GM06990 (cell line): ENCODE results near the gene QTRT2.

Source experiments
- DNase-seq: peaks from one replicate; pipeline ENCODE4 v3.0.0-alpha.2; 2011; ENCODE audit not compliant: insufficient read length; ENCODE audit errors: extremely low read depth
- H3K27me3 ChIP-seq: replicated peaks from 2 replicates; pipeline ENCODE4 v1.6.0; 2011; ENCODE audit warnings: low read length; ENCODE audit not compliant: control insufficient read depth, insufficient read depth
- H3K36me3 ChIP-seq: 2 replicates; pipeline ENCODE4 v1.5.1; 2011; ENCODE audit warnings: low read length; ENCODE audit not compliant: control insufficient read depth, insufficient read depth
- H3K4me3 ChIP-seq: replicated peaks from 2 replicates; pipeline ENCODE4 v1.5.1; 2011; ENCODE audit warnings: low read depth, mild to moderate bottlenecking, control low read depth, low read length
- CTCF ChIP-seq: IDR thresholded peaks from 2 replicates; pipeline ENCODE4 v1.5.1; 2011; ENCODE audit warnings: low read length, control low read depth, mild to moderate bottlenecking, inconsistent platforms; ENCODE audit not compliant: insufficient read depth, poor library complexity, severe bottlenecking

QTRT2 gene

GRCh38 chr3:114089675-114090074 lies 33.1 kb downstream of the QTRT2 start:
- no peak overlapping the region for H3K4me3 ChIP-seq
- H3K27me3 ChIP-seq = no peaks in the 10 kb centered on the region
- no peak for DNase-seq
- peaks cover 6% of the 10 kb centered on the region for H3K36me3 ChIP-seq
- no peak for TF ChIP-seq CTCF

GRCh38 chr3:114092151-114093015 lies 35.8 kb downstream of the QTRT2 start:
- TF ChIP-seq CTCF = no peak
- DNase-seq = no peak
- Histone ChIP-seq H3K36me3 (no peaks in the 10 kb centered on the region; the same call in 1 of the 2 replicates), H3K4me3 (no peak overlapping the region), H3K27me3 (no peaks in the 10 kb centered on the region)

- no peaks in the 10 kb centered on the region for H3K27me3 ChIP-seq
- H3K36me3 ChIP-seq = no peaks in the 10 kb centered on the region; the same call in 1 of the 2 replicates
- TF ChIP-seq CTCF = no peak
- DNase-seq = no peak
- H3K4me3 ChIP-seq = no peak overlapping the region
Measured at GRCh38 chr3:114093016-114093380, 36.5 kb downstream of the QTRT2 start.

GRCh38 chr3:114093596-114093995 lies 37.1 kb downstream of the QTRT2 start:
- H3K4me3 ChIP-seq = no peak overlapping the region
- H3K36me3 ChIP-seq = no peaks in the 10 kb centered on the region; the same call in 1 of the 2 replicates
- H3K27me3 ChIP-seq = no peaks in the 10 kb centered on the region
- DNase-seq = no peak
- TF ChIP-seq CTCF = no peak

GRCh38 chr3:114095796-114096195 lies 39.3 kb downstream of the QTRT2 start:
- Histone ChIP-seq H3K4me3 (no peak overlapping the region), H3K27me3 (no peaks in the 10 kb centered on the region), H3K36me3 (no peaks in the 10 kb centered on the region)
- DNase-seq = no peak
- TF ChIP-seq CTCF = no peak
